H9 (cell line): ENCODE measurements around the gene KCNK10. TPM values are rescaled to one million over a fixed set of nuclear protein-coding genes. Genes with fewer than 3 reads are reported as not detected.

Experiments used
- DNase-seq: peaks from one replicate; pipeline ENCODE4 v3.0.0-alpha.2; 2017
- H2AFZ ChIP-seq: one replicate; pipeline ENCODE4 v1.6.1; 2013; ENCODE audit warnings: mild to moderate bottlenecking, low read length, control low read depth, moderate library complexity
- H2AK5ac ChIP-seq: 2 replicates; pipeline ENCODE4 v1.6.1; 2013; ENCODE audit warnings: low read length, control low read depth, mixed read lengths; ENCODE audit not compliant: insufficient read length
- H2BK120ac ChIP-seq: one replicate; pipeline ENCODE4 v1.6.1; 2013; ENCODE audit warnings: low read depth, mild to moderate bottlenecking, low read length, control low read depth, inconsistent platforms; ENCODE audit not compliant: poor library complexity, severe bottlenecking
- H2BK12ac ChIP-seq: 2 replicates; pipeline ENCODE4 v1.6.1; 2013; ENCODE audit warnings: low read length, control low read depth, mixed read lengths, low read depth; ENCODE audit not compliant: insufficient read length
- H2BK15ac ChIP-seq: 2 replicates; pipeline ENCODE4 v1.6.1; 2013; ENCODE audit warnings: low read depth, low read length, control low read depth
- H2BK20ac ChIP-seq: one replicate; pipeline ENCODE4 v1.6.1; 2013; ENCODE audit warnings: low read depth, mild to moderate bottlenecking, low read length, control low read depth, inconsistent platforms; ENCODE audit not compliant: poor library complexity, severe bottlenecking
- H2BK5ac ChIP-seq: 2 replicates; pipeline ENCODE4 v1.6.1; 2013; ENCODE audit warnings: low read length, control low read depth, mixed read lengths; ENCODE audit not compliant: insufficient read length
- H3K14ac ChIP-seq: 2 replicates; pipeline ENCODE4 v1.6.1; 2013; ENCODE audit warnings: low read length, control low read depth; ENCODE audit not compliant: insufficient read depth
- H3K18ac ChIP-seq: 2 replicates; pipeline ENCODE4 v1.6.1; 2013; ENCODE audit warnings: low read depth, mild to moderate bottlenecking, mixed read lengths, low read length, control low read depth; ENCODE audit not compliant: insufficient read length
- H3K23ac ChIP-seq: 2 replicates; pipeline ENCODE4 v1.6.1; 2013; ENCODE audit warnings: low read length, control low read depth, mixed read lengths, low read depth; ENCODE audit not compliant: insufficient read length
- H3K23me2 ChIP-seq: 2 replicates; pipeline ENCODE4 v1.6.1; 2013; ENCODE audit warnings: low read depth, mild to moderate bottlenecking, mixed read lengths, low read length, control low read depth; ENCODE audit not compliant: insufficient read length, poor library complexity, severe bottlenecking
- H3K27ac ChIP-seq: 2 replicates; pipeline ENCODE4 v1.5.1; 2013; ENCODE audit warnings: low read length, control low read depth, mixed read lengths, low read depth; ENCODE audit not compliant: insufficient read length
- H3K27me3 ChIP-seq: 2 replicates; pipeline ENCODE4 v1.6.1; 2013; ENCODE audit warnings: low read length, control low read depth, inconsistent platforms; ENCODE audit not compliant: insufficient read depth
- H3K4ac ChIP-seq: 2 replicates; pipeline ENCODE4 v1.6.1; 2013; ENCODE audit warnings: low read depth, mild to moderate bottlenecking, control low read depth, inconsistent platforms, low read length, moderate library complexity
- H3K4me1 ChIP-seq: 2 replicates; pipeline ENCODE4 v1.6.1; 2013; ENCODE audit warnings: low read length, control low read depth, inconsistent platforms; ENCODE audit not compliant: insufficient read depth
- H3K4me2 ChIP-seq: 2 replicates; pipeline ENCODE4 v1.6.1; 2013; ENCODE audit warnings: low read length, control low read depth, mixed read lengths; ENCODE audit not compliant: insufficient read length, insufficient read depth
- H3K56ac ChIP-seq: 2 replicates; pipeline ENCODE4 v1.6.1; 2013; ENCODE audit warnings: low read depth, mild to moderate bottlenecking, mixed read lengths, low read length, control low read depth; ENCODE audit not compliant: insufficient read length
- H3K79me1 ChIP-seq: 2 replicates; pipeline ENCODE4 v1.6.1; 2013; ENCODE audit warnings: low read depth, mild to moderate bottlenecking, moderate library complexity, low read length, control low read depth, inconsistent platforms; ENCODE audit not compliant: insufficient read depth, poor library complexity, severe bottlenecking
- H3K79me2 ChIP-seq: 2 replicates; pipeline ENCODE4 v1.6.1; 2013; ENCODE audit warnings: low read length, control low read depth, inconsistent platforms; ENCODE audit not compliant: insufficient read depth
- H3K9ac ChIP-seq: 2 replicates; pipeline ENCODE4 v1.6.1; 2013; ENCODE audit warnings: low read length, control low read depth, mixed read lengths; ENCODE audit not compliant: insufficient read length; ENCODE audit errors: extremely low read depth
- H3K9me3 ChIP-seq: one replicate; pipeline ENCODE4 v1.6.1; 2013; ENCODE audit warnings: low read depth, low read length, inconsistent platforms; ENCODE audit not compliant: control insufficient read depth
- H3T11ph ChIP-seq: one replicate; pipeline ENCODE4 v1.6.1; 2013; ENCODE audit warnings: mild to moderate bottlenecking, low read length, control low read depth, inconsistent platforms
- H4K20me1 ChIP-seq: one replicate; pipeline ENCODE4 v1.6.1; 2013; ENCODE audit not compliant: control insufficient read depth, insufficient read length, insufficient read depth
- H4K5ac ChIP-seq: 2 replicates; pipeline ENCODE4 v1.6.1; 2013; ENCODE audit warnings: low read depth, mild to moderate bottlenecking, mixed read lengths, low read length, control low read depth; ENCODE audit not compliant: insufficient read length
- H4K8ac ChIP-seq: replicated peaks from 2 replicates; pipeline ENCODE4 v1.6.1; 2013; ENCODE audit warnings: low read length, control low read depth, mixed read lengths, low read depth; ENCODE audit not compliant: insufficient read length
- H4K91ac ChIP-seq: 2 replicates; pipeline ENCODE4 v1.6.1; 2013; ENCODE audit warnings: low read depth, mild to moderate bottlenecking, moderate library complexity, mixed read lengths, low read length, control low read depth; ENCODE audit not compliant: insufficient read length
- H3K27ac Mint-ChIP-seq, 3 experiments: 2 replicates in 2 of 3; 3 replicates in 1 of 3; pipeline ENCODE4 v1.8.0; 2020 to 2021; ENCODE audit warnings: mixed read lengths in 3 of 3, mild to moderate bottlenecking in 1 of 3, moderate library complexity in 1 of 3
- H3K27me3 Mint-ChIP-seq: 2 replicates; pipeline ENCODE4 v1.8.0; 2021; ENCODE audit warnings: low read depth, mild to moderate bottlenecking, moderate library complexity, mixed read lengths
- H3K36me3 Mint-ChIP-seq, 3 experiments: 2 replicates in 2 of 3; 3 replicates in 1 of 3; pipeline ENCODE4 v1.8.0; 2020 to 2021; ENCODE audit warnings: low read depth in 3 of 3, mixed read lengths in 3 of 3; ENCODE audit not compliant: insufficient read depth in 1 of 3
- H3K4me1 Mint-ChIP-seq, 2 experiments: 2 replicates each; pipeline ENCODE4 v1.8.0; 2020; ENCODE audit warnings: mixed read lengths in 2 of 2
- H3K4me3 Mint-ChIP-seq, 2 experiments: 2 replicates in 1 of 2; 3 replicates in 1 of 2; pipeline ENCODE4 v1.8.0; 2020 to 2021; ENCODE audit warnings: mild to moderate bottlenecking in 2 of 2, mixed read lengths in 2 of 2, moderate library complexity in 1 of 2
- H3K9me3 Mint-ChIP-seq, 2 experiments: 2 replicates in 1 of 2; 3 replicates in 1 of 2; pipeline ENCODE4 v1.8.0; 2020; ENCODE audit warnings: mild to moderate bottlenecking in 2 of 2, mixed read lengths in 2 of 2, moderate library complexity in 1 of 2
- CTCF ChIP-seq: fragments of 200-600 bp; sonication (generic); conservative IDR thresholded peaks from 3 replicates; pipeline ENCODE4 v1.8.0; 2021; ENCODE audit warnings: antibody characterized with exemption, mild to moderate bottlenecking
- WGBS: extraction: QIAGEN DNeasy Blood & Tissue Kit; methylation state at CpG from one replicate; pipeline ENCODE4 v1.1.7; 2013; ENCODE audit warnings: missing lambda C conversion rate, low lambda C conversion rate, mixed read lengths; ENCODE audit not compliant: insufficient read length; ENCODE audit errors: extremely low coverage; 5-methylcytosine and 5-hydroxymethylcytosine counted together
- total RNA-seq: library from RNA; stranded (reverse); gene quantifications from 2 replicates; pipeline ENCODE4 v1.2.1, GENCODE V29; 2021

Gene KCNK10
- total RNA-seq, 1 experiment from 2014 or later, result 0.33 TPM

GRCh38 chr14:88310449-88310848 is 12.6 kb downstream of the KCNK10 start:
- H2AFZ ChIP-seq, result no peak overlapping the region
- no peak for TF ChIP-seq CTCF
- H3K4me1 ChIP-seq, result no peaks in the 10 kb centered on the region
- H2BK12ac ChIP-seq, result no peak overlapping the region
- peaks cover 2% of the 10 kb centered on the region; the same call in 1 of the 2 replicates for H3K27me3 ChIP-seq
- no peak overlapping the region for H2BK120ac ChIP-seq
- no peak overlapping the region for H2BK20ac ChIP-seq
- H2BK5ac ChIP-seq, result no peak overlapping the region
- H3K36me3 Mint-ChIP-seq, result peaks cover 0 to 4% (median 0%) of the 10 kb centered on the region in 3 experiments; a peak in 2 of 7 replicates
- H3K4me2 ChIP-seq, result no peak overlapping the region
- H3K9ac ChIP-seq, result no peak overlapping the region
- no peaks in the 10 kb centered on the region for H4K20me1 ChIP-seq
- H3T11ph ChIP-seq, result no peak overlapping the region
- no peak overlapping the region for H3K27ac ChIP-seq
- no peak overlapping the region for H2AK5ac ChIP-seq
- H3K9me3 Mint-ChIP-seq, result peaks cover 0 to 10% of the 10 kb centered on the region in 2 experiments; a peak in 3 of 5 replicates
- no peak overlapping the region for H4K8ac ChIP-seq
- H2BK15ac ChIP-seq, result no peak overlapping the region
- H3K79me1 ChIP-seq, result no peaks in the 10 kb centered on the region
- no peak overlapping the region for H3K56ac ChIP-seq
- no peaks in the 10 kb centered on the region for H3K23me2 ChIP-seq
- H3K27me3 Mint-ChIP-seq, result peaks cover 4% of the 10 kb centered on the region; the same call in 1 of the 2 replicates
- H3K79me2 ChIP-seq, result no peaks in the 10 kb centered on the region
- DNase-seq, result no peak
- H3K27ac Mint-ChIP-seq, result no peak overlapping the region
- no peak overlapping the region for H3K18ac ChIP-seq
- no peaks in the 10 kb centered on the region for H3K9me3 ChIP-seq
- no peak overlapping the region for H4K5ac ChIP-seq
- no peak overlapping the region for H3K14ac ChIP-seq
- H3K23ac ChIP-seq, result no peak overlapping the region
- H3K4me1 Mint-ChIP-seq, result no peaks in the 10 kb centered on the region
- no peak overlapping the region for H3K4ac ChIP-seq
- no peak overlapping the region for H3K4me3 Mint-ChIP-seq
- WGBS, result no CpG with 5 or more reads among the region's 4 CpGs
- no peak overlapping the region for H4K91ac ChIP-seq
